SK-N-SH treated with all-trans-retinoic acid at 6 μM for 48 hours (cell line): ENCODE results near the gene UVSSA.

ENCODE experiments used
- CREB5 ChIP-seq: fragments of 250-450 bp; sonication (Bioruptor Pico); IDR thresholded peaks from 2 replicates; pipeline ENCODE4 v1.5.1; 2020; ENCODE audit warnings: low read depth, mild to moderate bottlenecking, moderate library complexity
- OSR1 ChIP-seq: fragments of 250-450 bp; sonication (Bioruptor Pico); IDR thresholded peaks from 2 replicates; pipeline ENCODE4 v1.8.0; 2022; ENCODE audit warnings: moderate library complexity, mild to moderate bottlenecking, inconsistent platforms
- PATZ1 ChIP-seq: fragments of 250-450 bp; sonication (Bioruptor Pico); IDR thresholded peaks from 2 replicates; pipeline ENCODE4 v1.8.0; 2020; ENCODE audit warnings: mild to moderate bottlenecking, moderate library complexity, borderline replicate concordance
- SNAI2 ChIP-seq: fragments of 250-450 bp; sonication (Bioruptor Pico); IDR thresholded peaks from 2 replicates; pipeline ENCODE4 v1.5.0; 2020; ENCODE audit warnings: mild to moderate bottlenecking, moderate library complexity
- ZFP30 ChIP-seq: fragments of 450-650 bp; formaldehyde crosslinking; IDR thresholded peaks from 2 replicates; pipeline ENCODE4 v1.5.0; 2022; ENCODE audit warnings: mild to moderate bottlenecking, moderate library complexity
- ZNF70 ChIP-seq: fragments of 450-650 bp; formaldehyde crosslinking; IDR thresholded peaks from 2 replicates; pipeline ENCODE4 v1.5.0; 2020; ENCODE audit warnings: mild to moderate bottlenecking, moderate library complexity

GRCh38 chr4:1299301-1299860, 47.6 kb upstream of the UVSSA start:
- TF ChIP-seq ZNF70: no peak
- no peak for TF ChIP-seq PATZ1
- TF ChIP-seq OSR1 (CRISPR knock-in tag): no peak
- TF ChIP-seq CREB5 (CRISPR knock-in tag): no peak
- no peak for TF ChIP-seq SNAI2 (CRISPR knock-in tag)
- TF ChIP-seq ZFP30 (CRISPR knock-in tag): no peak
